Lower lobe of right lung (tissue), 2 donors: Measurements from ENCODE around the gene SLC8A3. TPM values are rescaled to one million over a fixed set of nuclear protein-coding genes. Genes with fewer than 3 reads are reported as not detected.
A peak's percentile ranks its signal among the peaks of the same experiment; 100 is the strongest.

Experiments
- ATAC-seq, 2 donors: fragments of 200-7000 bp; cut with Tn5 transposase; one replicate each; pipeline ENCODE4 v1.9.1; 2020 to 2022; ENCODE audit warnings: mild to moderate bottlenecking in 2 of 2, moderate library complexity in 2 of 2
- DNase-seq: peaks from one replicate; pipeline ENCODE4 v3.0.0-alpha.2; 2020
- H3K27ac ChIP-seq: fragments of 200-600 bp; one replicate; pipeline ENCODE4 v1.8.0; 2022
- H3K27me3 ChIP-seq: fragments of 200-600 bp; one replicate; pipeline ENCODE4 v1.8.0; 2022; ENCODE audit warnings: low read depth
- H3K36me3 ChIP-seq: fragments of 200-600 bp; one replicate; pipeline ENCODE4 v1.8.0; 2022; ENCODE audit warnings: mild to moderate bottlenecking
- H3K4me1 ChIP-seq: fragments of 200-600 bp; one replicate; pipeline ENCODE4 v1.8.0; 2022
- H3K4me3 ChIP-seq: fragments of 200-600 bp; one replicate; pipeline ENCODE4 v1.8.0; 2022; ENCODE audit warnings: mild to moderate bottlenecking
- H3K9me3 ChIP-seq: fragments of 200-600 bp; one replicate; pipeline ENCODE4 v1.8.0; 2022
- CTCF ChIP-seq: fragments of 200-600 bp; IDR thresholded peaks from one replicate; pipeline ENCODE4 v1.8.0; 2022; ENCODE audit warnings: antibody characterized with exemption, mild to moderate bottlenecking
- intact Hi-C: fragments of 100-400 bp; cut with DNase I; formaldehyde crosslinking; loops from one replicate; pipeline ENCODE4 v1.11.0; 2022
- total RNA-seq: library from RNA; stranded (reverse); fragmentation: NEBNext Ultra II Directional; extraction: Animal tissue kit (Norgen Biotek cat#: 25700); gene quantifications from one replicate; pipeline ENCODE4 v1.2.1, GENCODE V29; 2021
- donor health status: DM: no; HTN: yes; CAD: no; lungs with severe emphysema.

Gene SLC8A3
- total RNA-seq, 1 donor from 2014 or later = 1.9 TPM

GRCh38 chr14:70093156-70093555 lies 95.6 kb downstream of the SLC8A3 start:
- peaks cover 62% of the 10 kb centered on the region for H3K27me3 ChIP-seq
- ATAC-seq (no peak), DNase-seq (no peak)
- H3K4me3 ChIP-seq = no peak overlapping the region
- H3K9me3 ChIP-seq = no peaks in the 10 kb centered on the region
- no peaks in the 10 kb centered on the region for H3K36me3 ChIP-seq
- TF ChIP-seq CTCF = no peak
- intact Hi-C loops = no loop called here
- H3K27ac ChIP-seq = no peak overlapping the region
- peaks cover 4% of the 10 kb centered on the region for H3K4me1 ChIP-seq

- TF ChIP-seq CTCF = no peak
- Histone ChIP-seq H3K4me3 (no peak overlapping the region), H3K36me3 (no peaks in the 10 kb centered on the region), H3K9me3 (no peaks in the 10 kb centered on the region), H3K27ac (no peak overlapping the region), H3K27me3 (peaks cover 30% of the 10 kb centered on the region), H3K4me1 (no peaks in the 10 kb centered on the region)
- ATAC-seq = no peak
- intact Hi-C loops = no loop called here
- no peak for DNase-seq
These were observed 101.4 kb downstream of the SLC8A3 start for GRCh38 chr14:70087380-70087697.

GRCh38 chr14:70086685-70087379 lies 101.9 kb downstream of the SLC8A3 start:
- ATAC-seq = no peak
- Histone ChIP-seq H3K4me3 (no peak overlapping the region), H3K4me1 (no peaks in the 10 kb centered on the region), H3K9me3 (no peaks in the 10 kb centered on the region), H3K27ac (no peak overlapping the region), H3K27me3 (peaks cover 25% of the 10 kb centered on the region), H3K36me3 (no peaks in the 10 kb centered on the region)
- no peak for DNase-seq
- intact Hi-C loops = no loop called here
- peak; percentile 40 for TF ChIP-seq CTCF

- intact Hi-C loops = no loop called here
- Histone ChIP-seq H3K27me3 (peaks cover 14% of the 10 kb centered on the region), H3K4me3 (no peak overlapping the region), H3K27ac (no peak overlapping the region), H3K36me3 (no peaks in the 10 kb centered on the region), H3K9me3 (no peaks in the 10 kb centered on the region), H3K4me1 (no peaks in the 10 kb centered on the region)
- no peak for TF ChIP-seq CTCF
- DNase-seq = no peak
- no peak for ATAC-seq
These were observed 104.5 kb downstream of the SLC8A3 start for GRCh38 chr14:70084226-70084625.

GRCh38 chr14:70082394-70082793 lies 106.4 kb downstream of the SLC8A3 start:
- H3K36me3 ChIP-seq = no peaks in the 10 kb centered on the region
- no peak for ATAC-seq
- no peak overlapping the region for H3K4me3 ChIP-seq
- H3K9me3 ChIP-seq = no peaks in the 10 kb centered on the region
- H3K27ac ChIP-seq = no peak overlapping the region
- H3K4me1 ChIP-seq = no peaks in the 10 kb centered on the region
- DNase-seq = no peak
- intact Hi-C loops = no loop called here
- no peak for TF ChIP-seq CTCF
- H3K27me3 ChIP-seq = no peaks in the 10 kb centered on the region
